Ovary (tissue), 3 donors: ENCODE data around the gene TEKT5.

Source experiments
- CTCF ChIP-seq, 3 donors: fragments of 450-650 bp in 2 of 3; fragments of 200-600 bp in 1 of 3; IDR thresholded peaks; one replicate each; pipeline versions ENCODE4 v1.5.1 to v1.8.0; 2016 to 2022; ENCODE audit warnings: antibody characterized with exemption in 3 of 3, mild to moderate bottlenecking in 1 of 3
- POLR2A ChIP-seq: fragments of 450-650 bp; IDR thresholded peaks from one replicate; pipeline ENCODE4 v1.6.1; 2017; ENCODE audit warnings: antibody characterized with exemption, mild to moderate bottlenecking, moderate library complexity
- donor health status: DM: no; HTN: no; CAD: no.

GRCh38 chr16:10617662-10618420 is 76.9 kb downstream of the TEKT5 start:
- TF ChIP-seq CTCF (IDR thresholded peaks at IDR 0.05), result no peak
- TF ChIP-seq POLR2A, result no peak
